ENCODE results near the gene IL17F. TPM values are rescaled to one million over a fixed set of nuclear protein-coding genes. Genes with fewer than 3 reads are reported as not detected.

Gene IL17F
- polyA plus RNA-seq, 1 donor (not counting 4 experiments of a cell fraction or from before 2014, with no cell fraction given): not detected

GRCh38 chr6:52245425-52245824, 1.1 kb upstream of the IL17F start:
- no peak overlapping the region for H3K4me3 ChIP-seq (ENCODE audit: control insufficient read depth in 2 of 3, extremely low read depth in 1 of 3, insufficient read depth in 2 of 3, low read depth in 1 of 3, low read length in 3 of 3)
- no peak overlapping the region for H2AFZ ChIP-seq (ENCODE audit: control insufficient read depth, low read length)
- no peaks in the 10 kb centered on the region for H3K36me3 ChIP-seq (ENCODE audit: control insufficient read depth in 2 of 2, extremely low read depth in 1 of 2, insufficient read depth in 2 of 2, low read length in 2 of 2)
- no peaks in the 10 kb centered on the region for H3K9me1 ChIP-seq (ENCODE audit: control insufficient read depth, extremely low read depth, insufficient read depth, low read length)
- DNase-seq (ENCODE audit: low read depth, low spot score) (no peak), FAIRE-seq (no peak)
- no peaks in the 10 kb centered on the region for H4K20me1 ChIP-seq (ENCODE audit: control insufficient read depth, extremely low read depth, insufficient read depth, low read length)
- TF ChIP-seq EZH2 (IDR thresholded peaks at IDR 0.05; ENCODE audit: low read length) (no peak), CTCF (optimal IDR thresholded peaks at IDR 0.05 in 1 of 3, IDR thresholded peaks at IDR 0.05 in 1 of 3, conservative IDR thresholded peaks at IDR 0.05 in 1 of 3; ENCODE audit: extremely low read depth in 1 of 3, insufficient read depth in 2 of 3, low read length in 3 of 3) (no peak)
- dilution Hi-C loops (cut with MboI; ENCODE audit: extremely low pct_ligation_motif_present, low sequenced_read_pairs): no loop called here
- H3K9me3 ChIP-seq (ENCODE audit: control insufficient read depth, low read depth, low read length): no peaks in the 10 kb centered on the region
- peaks cover 8% of the 10 kb centered on the region for H3K27me3 ChIP-seq (ENCODE audit: control insufficient read depth, extremely low read depth, insufficient read depth, low read length)
- no peak overlapping the region for H3K27ac ChIP-seq (ENCODE audit: control insufficient read depth, insufficient read depth, low read length)
- no peak overlapping the region for H3K9ac ChIP-seq (ENCODE audit: control insufficient read depth, extremely low read depth, insufficient read depth, low read length)
- no peaks in the 10 kb centered on the region for H3K4me1 ChIP-seq (ENCODE audit: control insufficient read depth, extremely low read depth, insufficient read depth, low read length)
- no peaks in the 10 kb centered on the region for H3K79me2 ChIP-seq (ENCODE audit: control insufficient read depth, insufficient read depth, low read length)
- no peak overlapping the region for H3K4me2 ChIP-seq (ENCODE audit: control insufficient read depth, extremely low read depth, insufficient read depth, low read depth, low read length)

- H3K4me2 ChIP-seq (ENCODE audit: control insufficient read depth, extremely low read depth, insufficient read depth, low read depth, low read length): no peak overlapping the region
- H3K79me2 ChIP-seq (ENCODE audit: control insufficient read depth, insufficient read depth, low read length): no peaks in the 10 kb centered on the region
- no peak for TF ChIP-seq EZH2 (IDR thresholded peaks at IDR 0.05; ENCODE audit: low read length)
- no peak for TF ChIP-seq CTCF (optimal IDR thresholded peaks at IDR 0.05 in 1 of 3, IDR thresholded peaks at IDR 0.05 in 1 of 3, conservative IDR thresholded peaks at IDR 0.05 in 1 of 3; ENCODE audit: extremely low read depth in 1 of 3, insufficient read depth in 2 of 3, low read length in 3 of 3)
- H3K9me3 ChIP-seq (ENCODE audit: control insufficient read depth, low read depth, low read length): no peaks in the 10 kb centered on the region
- H3K36me3 ChIP-seq (ENCODE audit: control insufficient read depth in 2 of 2, extremely low read depth in 1 of 2, insufficient read depth in 2 of 2, low read length in 2 of 2): no peaks in the 10 kb centered on the region
- H4K20me1 ChIP-seq (ENCODE audit: control insufficient read depth, extremely low read depth, insufficient read depth, low read length): no peaks in the 10 kb centered on the region
- no peaks in the 10 kb centered on the region for H3K4me1 ChIP-seq (ENCODE audit: control insufficient read depth, extremely low read depth, insufficient read depth, low read length)
- no peak overlapping the region for H3K27ac ChIP-seq (ENCODE audit: control insufficient read depth, insufficient read depth, low read length)
- no peaks in the 10 kb centered on the region for H3K27me3 ChIP-seq (ENCODE audit: control insufficient read depth, extremely low read depth, insufficient read depth, low read length)
- dilution Hi-C loops (cut with MboI; ENCODE audit: extremely low pct_ligation_motif_present, low sequenced_read_pairs): no loop called here
- no peak for DNase-seq (ENCODE audit: low read depth, low spot score)
- H3K9me1 ChIP-seq (ENCODE audit: control insufficient read depth, extremely low read depth, insufficient read depth, low read length): no peaks in the 10 kb centered on the region
- no peak overlapping the region for H3K4me3 ChIP-seq (ENCODE audit: control insufficient read depth in 2 of 3, extremely low read depth in 1 of 3, insufficient read depth in 2 of 3, low read depth in 1 of 3, low read length in 3 of 3)
- H3K9ac ChIP-seq (ENCODE audit: control insufficient read depth, extremely low read depth, insufficient read depth, low read length): no peak overlapping the region
- H2AFZ ChIP-seq (ENCODE audit: control insufficient read depth, low read length): no peak overlapping the region
- FAIRE-seq: no peak
Observed at GRCh38 chr6:52243282-52243893, 912 bp downstream of the IL17F start.
